GM19240 (cell line): ENCODE measurements around the gene RNF214.
"Not testable (repeated sequence)": the region's sequence is repeated elsewhere in the genome, so short reads cannot be mapped to it uniquely, and the experiment has no call there.

Experiments used
- DNase-seq: peaks from one replicate; pipeline ENCODE4 v3.0.0; 2011; ENCODE audit warnings: low spot score; ENCODE audit not compliant: insufficient read length

The RNF214 gene

GRCh38 chr11:117230286-117230961 lies 2.0 kb upstream of the RNF214 start:
- DNase-seq = no peak

GRCh38 chr11:117230999-117231841 lies 1.3 kb upstream of the RNF214 start:
- no peak for DNase-seq

DNA sequence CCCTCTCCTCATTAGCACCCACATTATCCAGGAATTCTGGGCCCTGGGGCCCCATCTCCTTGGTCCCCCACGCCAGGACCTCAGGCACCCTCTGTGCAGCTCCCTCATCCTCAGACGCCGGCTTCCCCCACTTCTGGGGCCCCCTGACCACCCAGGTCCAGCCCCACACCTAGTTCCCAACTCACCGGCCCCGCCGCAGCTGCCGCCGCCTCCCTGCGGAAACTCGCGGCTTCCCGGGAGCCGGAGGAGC lies 704 bp upstream of the RNF214 start, which contains the start of gene PCSK7:
PCSK7 (minus strand) TSS at position 232 of the 250 bp plus-strand sequence. CDS start 2,229 bp downstream, outside the sequence.
- DNase-seq = no peak

GRCh38 chr11:117232911-117233409 lies 489 bp downstream of the RNF214 start:
- no peak for DNase-seq

- DNase-seq = no peak
These were observed 5.8 kb downstream of the RNF214 start for GRCh38 chr11:117238221-117238620.

- no peak for DNase-seq
These were observed 6.8 kb downstream of the RNF214 start for GRCh38 chr11:117239295-117239694.

GRCh38 chr11:117248341-117248740 lies 15.9 kb downstream of the RNF214 start:
- DNase-seq = no peak

DNA sequence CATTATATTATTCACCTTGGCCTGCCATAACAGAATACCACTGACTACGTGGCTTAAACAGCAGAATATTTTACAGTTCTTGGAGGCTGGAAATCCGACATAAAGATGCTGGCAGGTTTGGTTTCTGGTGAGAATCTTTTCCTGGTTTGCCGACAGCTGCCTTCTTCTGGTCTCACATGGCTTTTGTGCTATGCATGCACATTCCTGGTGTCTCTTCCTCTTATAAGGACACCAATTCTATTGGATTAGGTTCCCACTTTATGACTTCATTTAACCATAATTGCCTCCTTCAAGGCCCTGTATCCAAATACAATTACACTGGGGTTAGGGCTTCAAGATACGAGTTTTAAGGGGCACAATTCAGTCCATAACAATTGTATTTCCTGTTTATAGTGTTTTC lies 17.1 kb downstream of the RNF214 start:
- no peak for DNase-seq

GRCh38 chr11:117251506-117251905 lies 19.0 kb downstream of the RNF214 start:
- no peak for DNase-seq

GRCh38 chr11:117255966-117256365 lies 23.5 kb downstream of the RNF214 start:
- no peak for DNase-seq

DNA sequence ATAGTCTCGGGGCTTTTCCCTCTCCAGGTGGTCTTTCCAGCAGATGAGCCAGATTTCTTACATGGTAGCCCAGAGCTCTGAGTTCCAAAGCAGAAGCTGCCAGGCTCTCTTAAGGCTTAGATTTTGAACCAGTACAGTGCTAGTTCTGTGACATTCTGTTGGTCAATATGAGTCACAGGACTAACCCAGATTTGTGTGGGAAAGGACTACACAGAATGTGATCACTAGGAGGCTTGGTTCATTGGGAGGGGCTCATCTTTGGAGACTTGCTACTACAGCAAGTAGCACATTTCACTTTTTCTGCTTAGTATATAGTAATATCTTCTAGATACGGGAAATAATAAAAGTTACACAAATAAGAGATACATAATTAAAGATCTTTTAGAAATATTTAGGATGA lies 24.1 kb downstream of the RNF214 start:
- no peak for DNase-seq

DNA sequence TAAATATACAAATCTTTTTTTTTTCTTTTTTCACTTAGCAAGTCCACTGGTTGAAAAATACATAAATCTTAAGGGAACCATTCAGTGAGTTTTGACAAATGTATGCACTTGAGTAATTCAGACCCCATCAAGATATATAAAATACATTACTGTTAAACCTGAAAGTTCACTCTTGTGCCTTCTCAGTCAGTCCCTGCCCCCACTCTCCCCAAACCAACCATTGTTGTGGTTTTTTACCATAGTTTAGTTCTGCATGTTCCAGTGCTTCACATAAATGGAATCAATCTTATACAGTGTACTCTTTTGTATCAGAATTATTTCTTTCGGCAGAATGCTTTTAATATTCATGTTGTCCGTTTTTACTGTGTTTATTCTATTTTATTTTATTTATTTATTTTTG lies 26.1 kb downstream of the RNF214 start:
- no peak for DNase-seq

- DNase-seq = no peak
These were observed 26.9 kb downstream of the RNF214 start for GRCh38 chr11:117259417-117259816.

GRCh38 chr11:117264624-117265323 lies 32.3 kb downstream of the RNF214 start:
- DNase-seq = not testable (repeated sequence)

DNA sequence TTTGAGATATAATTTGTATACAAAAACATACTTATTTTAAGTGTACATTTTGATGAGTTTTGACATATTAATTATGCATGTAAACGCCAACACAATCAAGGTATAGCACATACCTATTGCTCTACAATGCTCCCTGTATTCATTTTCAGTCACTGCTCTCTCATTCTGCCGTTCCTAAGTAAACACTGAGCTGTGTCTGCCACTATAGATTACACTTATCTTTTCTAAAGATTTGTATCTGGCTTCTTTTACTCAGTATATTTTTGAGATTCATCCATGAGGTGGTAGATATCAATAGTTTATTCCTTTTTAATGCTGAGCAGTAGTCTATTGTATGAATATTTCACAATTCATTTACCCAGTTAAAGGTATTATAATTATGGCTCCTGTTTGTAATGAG lies 33.3 kb downstream of the RNF214 start:
- DNase-seq = no peak

- no peak for DNase-seq
These were observed 37.4 kb downstream of the RNF214 start for GRCh38 chr11:117269856-117270255.

GRCh38 chr11:117271208-117271607 lies 38.7 kb downstream of the RNF214 start:
- DNase-seq = no peak

- not testable (repeated sequence) for DNase-seq
These were observed 39.7 kb downstream of the RNF214 start for GRCh38 chr11:117272175-117272574.

DNA sequence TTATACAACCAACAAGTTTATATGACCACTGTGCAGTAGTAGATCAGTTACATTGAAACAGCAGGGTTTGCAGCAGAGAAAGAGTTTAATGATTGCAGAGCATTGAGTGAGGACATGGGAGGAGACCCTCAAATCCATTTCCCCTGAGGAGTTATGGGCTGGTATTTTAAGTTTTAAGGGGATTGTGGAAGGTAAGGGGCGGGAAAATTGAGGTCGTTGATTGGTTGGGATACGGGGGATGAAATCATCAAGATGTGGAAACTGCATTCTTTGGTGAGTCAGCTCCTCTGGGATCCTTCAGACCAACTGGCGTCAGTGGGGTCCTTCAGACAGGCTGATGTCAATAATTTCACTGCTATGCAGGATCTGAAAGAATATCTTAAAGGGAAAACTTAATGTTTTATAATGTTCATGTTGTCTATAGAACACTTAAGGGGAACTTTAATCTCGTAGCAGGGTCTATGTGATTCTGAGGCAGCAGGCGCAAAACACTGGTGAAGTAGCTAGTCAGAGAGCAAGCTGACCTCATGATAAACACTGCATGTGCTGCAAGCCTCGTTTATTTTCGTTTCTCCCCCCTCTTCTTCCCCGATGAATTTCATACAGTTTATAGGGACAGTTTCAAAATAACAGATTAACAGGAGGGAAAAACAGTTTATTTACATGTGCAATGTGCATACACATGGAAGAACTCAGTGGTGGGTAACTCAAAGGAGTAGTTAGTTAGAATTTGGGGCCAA lies 41.2 kb downstream of the RNF214 start:
- no peak for DNase-seq

GRCh38 chr11:117278347-117278746 lies 45.9 kb downstream of the RNF214 start:
- no peak for DNase-seq

DNA sequence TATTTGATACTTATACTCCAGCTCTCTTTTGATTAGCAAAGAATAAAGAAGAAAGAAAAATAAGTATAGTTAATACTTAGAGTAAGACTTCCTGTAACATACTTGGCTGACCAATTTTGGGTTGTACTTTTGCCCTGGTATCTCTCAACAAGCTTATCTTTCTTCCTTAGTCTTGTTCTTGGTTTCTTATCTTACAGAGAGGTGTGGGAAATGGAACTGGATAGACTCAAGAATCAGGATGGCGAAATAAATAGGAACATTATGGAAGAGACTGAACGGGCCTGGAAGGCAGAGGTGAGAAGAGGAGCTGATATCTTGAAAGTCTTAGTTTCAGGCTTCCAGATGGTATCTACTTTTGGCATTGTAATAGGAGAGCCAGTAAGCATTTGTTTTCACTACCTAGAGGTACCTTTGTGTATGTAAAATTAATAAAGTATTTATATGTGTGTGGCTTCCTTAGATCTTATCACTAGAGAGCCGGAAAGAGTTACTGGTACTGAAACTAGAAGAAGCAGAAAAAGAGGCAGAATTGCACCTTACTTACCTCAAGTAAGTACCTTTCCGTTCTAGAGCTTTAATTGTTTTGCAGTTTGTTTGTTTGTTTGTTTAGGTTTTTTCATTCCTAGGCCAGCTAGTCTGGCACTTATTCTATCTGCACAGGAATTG lies 47.4 kb downstream of the RNF214 start:
- DNase-seq = no peak
